Measurements from ENCODE around the gene FAM53B.

The FAM53B gene

GRCh38 chr10:124643330-124644009 is 100.7 kb downstream of the FAM53B start:
- FAIRE-seq, result no peak

DNA sequence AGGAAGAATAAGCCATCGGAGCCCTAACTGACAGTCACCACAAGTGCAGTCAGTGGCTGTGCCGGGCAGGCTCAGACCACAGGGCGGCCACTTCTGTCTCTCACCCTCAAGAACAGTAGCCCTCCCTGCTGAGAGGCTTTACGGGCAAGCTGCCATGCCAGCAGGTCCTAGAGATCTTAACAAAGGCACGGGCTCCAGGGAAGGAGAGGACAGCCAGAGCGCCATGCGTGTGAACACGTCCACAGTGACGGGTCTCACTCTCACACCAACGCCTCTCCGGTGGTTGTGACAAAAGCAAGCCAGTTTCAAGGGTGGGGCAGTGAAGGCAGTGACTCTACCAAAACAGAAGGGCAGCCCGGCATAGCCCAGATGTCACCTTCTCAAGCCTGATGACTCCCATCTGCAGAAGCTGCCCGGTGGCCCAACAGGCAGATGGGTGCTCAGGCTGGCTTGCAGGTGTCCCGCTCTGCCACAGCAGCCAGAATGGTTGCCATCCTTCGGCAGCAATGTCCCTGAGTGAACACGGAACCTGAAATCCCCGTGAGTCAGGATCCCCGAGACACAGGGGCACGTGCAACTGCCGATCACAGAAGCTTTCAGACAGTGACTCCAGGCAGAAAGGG is 102.0 kb downstream of the FAM53B start:
- FAIRE-seq, result no peak

- FAIRE-seq, result no peak
Measured at GRCh38 chr10:124641282-124642087, 102.7 kb downstream of the FAM53B start.

GRCh38 chr10:124640538-124641231 is 103.5 kb downstream of the FAM53B start:
- FAIRE-seq, result no peak

- no peak for FAIRE-seq
Measured at GRCh38 chr10:124640056-124640455, 104.1 kb downstream of the FAM53B start.

DNA sequence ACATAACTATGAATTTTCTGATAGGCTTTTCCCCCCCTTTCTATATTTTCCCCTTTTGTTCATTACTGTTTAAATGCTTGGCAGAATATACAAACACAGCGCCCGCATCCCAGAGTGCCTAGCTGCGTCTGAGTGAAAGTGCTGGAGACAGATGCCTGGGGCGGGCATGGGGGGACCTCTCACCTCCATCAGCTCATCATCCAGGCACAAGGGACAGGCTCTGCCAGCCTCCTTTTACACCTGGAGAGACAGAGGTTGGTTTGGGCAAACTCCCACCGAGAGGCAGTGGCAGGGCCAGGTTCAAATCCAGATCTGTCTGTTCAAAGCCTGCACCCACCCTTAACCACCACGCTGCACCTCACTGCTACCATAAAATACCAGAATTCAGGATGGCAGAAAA is 104.5 kb downstream of the FAM53B start:
- no peak for FAIRE-seq

- FAIRE-seq, result no peak
Measured at GRCh38 chr10:124639206-124639605, 105.0 kb downstream of the FAM53B start.

DNA sequence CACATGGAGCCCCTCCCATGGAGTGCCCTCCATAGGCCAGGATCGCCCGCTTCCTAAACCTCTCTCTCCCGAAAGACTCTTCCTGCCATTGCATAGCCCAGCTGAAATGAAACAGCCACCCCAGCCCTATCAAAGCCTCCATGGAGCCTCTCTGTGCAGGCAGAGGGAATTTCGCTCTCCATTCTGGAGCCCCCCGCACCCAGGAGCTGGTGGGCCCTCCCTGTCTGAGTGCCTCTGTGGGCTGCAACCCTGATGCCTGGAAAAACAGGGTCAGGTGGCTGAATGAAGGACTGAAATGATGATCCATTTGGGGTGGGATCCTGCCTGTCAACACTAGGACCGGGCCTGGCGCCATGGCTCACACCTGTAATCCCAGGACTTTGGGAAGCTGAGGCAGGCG is 106.4 kb downstream of the FAM53B start:
- FAIRE-seq, result no peak

DNA sequence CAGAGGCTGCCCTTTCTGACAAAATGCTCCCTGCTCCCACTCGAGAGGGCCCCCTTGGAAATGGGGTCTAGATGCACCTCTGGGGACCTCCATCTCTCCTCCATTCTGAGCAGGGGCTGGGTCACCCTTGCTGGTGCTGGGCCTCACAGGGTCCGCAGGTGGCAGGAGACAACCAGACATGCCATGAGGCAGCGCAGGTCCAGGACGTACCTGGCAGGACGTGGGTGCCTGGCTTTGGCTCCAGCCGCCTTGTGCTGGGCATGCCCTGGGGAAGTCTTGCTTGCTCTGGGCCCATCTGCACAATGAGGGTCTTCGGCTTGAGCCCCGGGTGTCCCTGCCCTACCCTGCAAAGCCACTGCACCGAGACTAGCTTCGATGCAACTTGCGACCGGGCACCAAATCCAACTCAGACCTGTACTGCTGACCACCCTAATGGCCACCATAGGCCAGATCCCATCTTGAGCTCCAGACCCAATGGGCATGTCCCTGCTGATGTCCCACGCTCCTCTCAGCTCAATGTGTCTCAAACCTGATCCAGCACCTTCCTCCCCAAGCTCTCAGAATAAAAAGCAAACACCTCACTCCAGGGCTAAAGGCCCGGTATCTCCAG is 107.0 kb downstream of the FAM53B start:
- FAIRE-seq, result no peak

- FAIRE-seq, result no peak
Measured at GRCh38 chr10:124636271-124636995, 107.7 kb downstream of the FAM53B start.

- FAIRE-seq, result no peak
Measured at GRCh38 chr10:124632566-124632965, 111.6 kb downstream of the FAM53B start.

DNA sequence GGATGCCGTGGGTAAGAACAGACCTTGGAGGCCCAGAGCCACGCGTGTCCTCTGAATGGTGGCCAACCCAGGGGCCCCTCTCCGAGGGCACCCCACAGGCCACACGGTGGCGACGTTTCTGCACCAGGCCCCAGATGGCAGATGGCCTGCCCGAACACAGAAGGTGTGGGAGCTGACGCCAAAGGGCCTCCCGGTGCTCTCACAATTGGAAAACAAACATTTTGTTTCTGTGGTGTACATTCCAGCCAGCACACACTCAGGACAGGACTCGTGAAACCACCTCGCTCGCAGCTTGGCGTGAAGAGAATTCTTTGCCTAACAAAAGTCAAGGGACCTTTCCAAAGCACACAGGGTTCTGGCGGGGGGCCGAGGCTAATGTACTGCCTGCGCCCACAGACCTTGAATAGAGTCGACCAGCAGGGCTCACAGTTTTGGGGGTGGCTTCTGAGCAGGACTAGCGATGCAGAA is 112.1 kb downstream of the FAM53B start:
- no peak for FAIRE-seq

- no peak for FAIRE-seq
Measured at GRCh38 chr10:124630551-124630950, 113.6 kb downstream of the FAM53B start.

GRCh38 chr10:124629842-124630241 is 114.3 kb downstream of the FAM53B start:
- FAIRE-seq, result no peak

DNA sequence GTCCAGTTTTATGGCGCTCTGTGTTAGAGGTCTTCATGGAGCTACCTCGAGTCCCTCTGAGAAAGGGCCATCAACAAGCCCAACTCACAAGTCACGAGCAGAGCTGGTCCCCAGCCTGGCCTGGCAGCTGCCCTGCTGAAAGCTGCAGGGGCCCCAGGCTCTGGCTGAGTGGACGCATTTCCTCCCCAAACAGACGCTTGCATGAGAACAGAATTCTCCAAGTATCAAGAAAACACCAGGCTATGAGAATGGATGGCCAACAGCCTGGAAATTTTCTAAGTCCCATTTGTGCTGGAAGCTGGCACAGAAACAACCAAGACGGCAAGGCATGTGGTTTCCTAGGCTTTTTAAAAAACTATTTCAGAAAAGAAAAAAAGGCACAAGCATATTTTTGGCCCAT is 114.8 kb downstream of the FAM53B start:
- no peak for FAIRE-seq

DNA sequence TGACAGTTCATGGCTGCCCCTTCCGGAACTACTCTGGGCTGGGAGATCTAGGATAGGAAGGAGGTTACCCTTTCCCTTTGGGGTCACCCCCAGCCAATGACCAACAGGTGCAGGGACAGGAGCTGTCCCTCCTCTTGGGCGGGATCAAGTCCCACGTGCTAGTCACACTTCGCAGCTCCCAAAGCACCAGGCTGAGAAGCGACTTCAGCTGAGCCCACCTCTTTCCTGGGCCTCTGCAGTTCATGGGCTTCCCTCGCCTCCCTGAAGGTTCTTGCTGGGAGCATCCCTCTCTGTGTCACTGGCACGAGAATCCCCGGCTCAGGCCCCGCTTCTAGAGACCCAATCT is 115.5 kb downstream of the FAM53B start:
- FAIRE-seq, result no peak

DNA sequence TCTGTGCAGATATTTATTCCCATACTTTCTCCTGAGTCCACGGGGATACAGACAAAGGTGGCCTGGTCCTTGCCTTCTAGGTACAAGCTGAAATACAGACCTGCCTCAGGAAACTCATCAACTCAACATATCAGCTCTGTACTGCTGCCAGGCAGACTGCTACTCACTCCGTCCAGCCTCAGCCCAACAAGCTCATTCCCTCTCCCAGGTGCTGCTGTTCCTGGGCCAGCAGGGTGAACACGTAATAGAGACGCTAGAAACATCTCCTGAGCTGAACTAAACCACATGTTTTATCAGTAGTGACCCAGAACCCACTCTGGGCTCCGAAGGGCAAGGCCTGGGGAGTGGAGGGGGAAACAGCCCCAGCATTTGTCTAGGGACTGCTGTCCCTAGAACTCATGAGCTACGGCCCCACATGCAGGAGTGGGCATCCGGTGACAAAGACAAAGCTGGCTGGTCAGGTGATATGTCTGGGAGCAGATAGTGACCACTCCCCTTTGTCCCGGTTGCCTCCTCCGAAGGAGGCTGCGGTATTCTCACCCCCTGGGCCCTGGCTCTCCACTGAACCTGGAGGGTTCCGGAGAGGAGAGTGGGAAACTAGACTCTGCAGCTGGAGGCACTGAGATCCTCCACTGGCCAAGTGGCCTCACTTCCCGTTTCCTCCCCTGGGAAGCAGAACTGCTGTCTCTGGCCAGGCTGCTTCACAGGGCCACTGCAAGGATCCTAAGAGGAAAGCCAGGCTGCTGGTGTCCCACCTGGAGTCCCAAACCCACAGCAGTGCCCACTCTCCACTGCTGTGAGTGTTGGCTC is 116.1 kb downstream of the FAM53B start:
- FAIRE-seq, result no peak

DNA sequence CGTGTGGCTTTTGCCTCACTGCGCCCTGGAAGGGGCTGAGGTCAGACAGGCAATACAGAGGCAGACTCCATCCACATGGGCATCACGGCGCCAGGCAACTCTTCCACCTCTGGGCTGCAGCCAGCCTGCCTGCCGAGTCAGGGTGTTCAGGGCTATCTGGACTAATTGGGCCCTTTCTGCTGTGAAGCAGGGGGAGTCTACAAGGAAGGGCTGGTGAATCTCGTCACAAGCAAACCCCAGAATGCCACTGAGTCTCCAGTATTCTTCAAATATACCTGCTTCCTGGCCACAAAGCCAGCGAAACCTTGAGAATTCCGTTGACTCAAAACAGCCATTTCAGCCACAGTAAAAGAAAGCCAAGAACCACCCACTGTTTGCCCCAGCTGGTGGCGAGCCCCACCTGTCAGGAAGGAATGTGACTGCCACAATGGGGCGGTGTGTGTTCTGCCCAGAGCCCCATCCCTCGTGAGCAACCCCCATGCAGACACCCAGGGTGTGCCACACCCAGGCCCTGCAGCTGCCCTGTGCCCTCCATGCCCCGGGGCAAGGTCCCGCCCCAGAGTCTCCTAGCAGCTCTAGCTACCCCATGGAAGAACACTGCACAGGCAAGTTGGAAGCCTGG is 117.3 kb downstream of the FAM53B start:
- no peak for FAIRE-seq

- FAIRE-seq, result no peak
Measured at GRCh38 chr10:124625831-124626238, 118.3 kb downstream of the FAM53B start.

- no peak for FAIRE-seq
Measured at GRCh38 chr10:124624895-124625294, 119.3 kb downstream of the FAM53B start.

- no peak for FAIRE-seq
Measured at GRCh38 chr10:124624466-124624865, 119.7 kb downstream of the FAM53B start.
